RWPE2 (cell line): ENCODE data around the gene CDC45.

Experiments
- ATAC-seq: fragments of 200-7000 bp; cut with Tn5 transposase; 3 replicates; pipeline ENCODE4 v1.9.1; 2021; ENCODE audit warnings: low read depth
- DNase-seq: peaks from one replicate; pipeline ENCODE4 v3.0.0-alpha.2; 2020; ENCODE audit warnings: low spot score
- H3K27ac ChIP-seq: fragments of 450-650 bp; 2 replicates; pipeline ENCODE4 v1.5.1; 2017; ENCODE audit warnings: mild to moderate bottlenecking; ENCODE audit not compliant: poor library complexity, severe bottlenecking
- H3K27me3 ChIP-seq: fragments of 250-450 bp; sonication (Bioruptor Pico); 2 replicates; pipeline ENCODE4 v1.5.1; 2021; ENCODE audit warnings: mild to moderate bottlenecking, moderate library complexity; ENCODE audit not compliant: insufficient read depth, poor library complexity, severe bottlenecking
- H3K36me3 ChIP-seq: fragments of 250-450 bp; sonication (Bioruptor Pico); 2 replicates; pipeline ENCODE4 v1.5.1; 2020; ENCODE audit warnings: low read depth, mild to moderate bottlenecking, moderate library complexity
- H3K4me1 ChIP-seq: fragments of 250-450 bp; sonication (Bioruptor Pico); 2 replicates; pipeline ENCODE4 v1.5.1; 2021; ENCODE audit warnings: mild to moderate bottlenecking, moderate library complexity; ENCODE audit not compliant: insufficient read depth, poor library complexity, severe bottlenecking
- H3K4me3 ChIP-seq: fragments of 250-450 bp; sonication (Bioruptor Pico); 2 replicates; pipeline ENCODE4 v1.5.1; 2021; ENCODE audit warnings: mild to moderate bottlenecking, moderate library complexity; ENCODE audit not compliant: severe bottlenecking
- H3K9me3 ChIP-seq: fragments of 250-450 bp; sonication (Bioruptor Pico); 2 replicates; pipeline ENCODE4 v1.5.1; 2021; ENCODE audit warnings: mild to moderate bottlenecking, moderate library complexity; ENCODE audit not compliant: severe bottlenecking
- CTCF ChIP-seq: fragments of 450-650 bp; IDR thresholded peaks from one replicate; pipeline ENCODE4 v1.5.1; 2017; ENCODE audit warnings: mild to moderate bottlenecking, moderate library complexity; ENCODE audit not compliant: poor library complexity, severe bottlenecking

The CDC45 gene

GRCh38 chr22:19479355-19480172 lies at the start of gene CDC45:
Gene CDC45 (plus strand): TSS chr22:19479920. CDS start chr22:19479969, 49 bp downstream.
- peaks cover 33% of the 10 kb centered on the region for H3K4me1 ChIP-seq
- peak within 1 kb of the TSS; percentile 99 for H3K27ac ChIP-seq
- H3K9me3 ChIP-seq: no peaks in the 10 kb centered on the region
- peak; percentile 95 for DNase-seq
- peak; percentile 86 for ATAC-seq
- TF ChIP-seq CTCF: no peak
- peak within 1 kb of the TSS; percentile 66 for H3K4me3 ChIP-seq
- no peaks in the 10 kb centered on the region for H3K27me3 ChIP-seq
- H3K36me3 ChIP-seq: peaks cover 52% of the 10 kb centered on the region

GRCh38 chr22:19429950-19430889 lies 49.5 kb upstream of the CDC45 start:
- DNase-seq (no peak), ATAC-seq (no peak)
- no peak for TF ChIP-seq CTCF
- Histone ChIP-seq H3K4me1 (peaks cover 9% of the 10 kb centered on the region), H3K27ac (peak overlapping the region; percentile 81), H3K9me3 (no peaks in the 10 kb centered on the region), H3K4me3 (peak overlapping the region; percentile 66), H3K36me3 (peaks cover 30% of the 10 kb centered on the region), H3K27me3 (no peaks in the 10 kb centered on the region)

GRCh38 chr22:19430890-19431541 lies 48.7 kb upstream of the CDC45 start:
- Histone ChIP-seq H3K4me3 (peak overlapping the region; percentile 66), H3K9me3 (no peaks in the 10 kb centered on the region), H3K36me3 (peaks cover 32% of the 10 kb centered on the region), H3K4me1 (peaks cover 9% of the 10 kb centered on the region), H3K27ac (peak overlapping the region; percentile 81), H3K27me3 (no peaks in the 10 kb centered on the region)
- DNase-seq: no peak
- no peak for ATAC-seq
- no peak for TF ChIP-seq CTCF

GRCh38 chr22:19431649-19432132 lies 48.0 kb upstream of the CDC45 start, which contains the start of gene HIRA:
Gene HIRA (minus strand): TSS chr22:19431733. CDS start chr22:19431476, 257 bp downstream.
- Histone ChIP-seq H3K36me3 (peaks cover 37% of the 10 kb centered on the region), H3K4me1 (peaks cover 9% of the 10 kb centered on the region), H3K9me3 (no peaks in the 10 kb centered on the region), H3K27ac (peak within 1 kb of the TSS; percentile 81), H3K27me3 (no peaks in the 10 kb centered on the region), H3K4me3 (peak within 1 kb of the TSS; percentile 66)
- ATAC-seq (peak; percentile 48), DNase-seq (peak; percentile 77)
- TF ChIP-seq CTCF: no peak
